GM21529 (cell line): ENCODE measurements around the gene CCDC102A.
A peak's percentile ranks its signal among the peaks of the same experiment; 100 is the strongest.

Experiments
- ATAC-seq: cut with Tn5 transposase; IDR thresholded peaks from one replicate; pipeline ENCODE4 v1.9.1; 2021; ENCODE audit not compliant: unreplicated experiment

CCDC102A gene

DNA sequence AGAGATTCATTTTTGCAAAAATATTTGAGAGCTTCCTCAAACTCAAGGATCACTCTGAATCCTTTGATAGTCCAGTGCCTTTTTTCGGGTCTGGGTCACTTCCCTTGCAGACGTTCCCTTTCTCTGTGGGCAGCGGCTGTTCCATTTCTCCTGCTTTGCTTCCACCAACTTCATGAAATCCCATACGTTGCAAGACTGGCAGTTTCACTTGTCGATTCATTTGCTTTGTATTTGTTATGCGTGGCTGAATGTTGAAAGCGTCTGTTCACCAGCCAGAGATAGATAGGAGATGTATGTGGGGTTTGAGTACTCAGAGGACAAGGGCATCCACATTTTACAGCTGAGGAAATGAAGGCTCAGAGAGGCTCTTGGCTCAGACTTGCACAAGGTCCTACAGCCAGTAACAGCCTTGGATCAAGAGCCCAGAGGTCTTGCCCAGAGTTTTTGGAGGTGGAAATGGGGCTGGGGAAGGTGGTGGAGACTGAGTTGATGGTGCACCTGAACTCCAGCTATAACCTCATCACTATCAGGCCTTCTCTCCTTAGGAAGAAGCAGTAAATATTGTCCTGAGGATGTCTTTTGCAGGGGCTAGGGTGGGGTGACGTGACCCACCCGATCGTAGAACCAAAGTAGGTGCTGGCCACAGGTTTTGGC, 1.3 kb upstream of the CCDC102A start:
- ATAC-seq = no peak

DNA sequence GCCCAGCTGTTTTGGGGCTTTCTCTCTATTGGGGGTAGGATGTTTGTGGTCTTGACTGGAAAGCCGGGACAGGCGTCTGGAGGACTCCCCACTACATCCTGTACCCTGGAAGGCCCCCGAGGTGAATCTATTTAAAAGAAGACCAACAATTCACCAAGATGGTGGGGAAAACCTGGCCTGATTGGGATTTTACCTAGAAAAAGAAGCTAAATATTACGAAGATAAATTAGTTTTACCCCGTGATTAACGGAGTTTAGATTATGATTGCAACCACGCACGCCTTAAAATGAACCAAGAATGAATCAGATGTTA, 779 bp upstream of the CCDC102A start:
- ATAC-seq = no peak

DNA sequence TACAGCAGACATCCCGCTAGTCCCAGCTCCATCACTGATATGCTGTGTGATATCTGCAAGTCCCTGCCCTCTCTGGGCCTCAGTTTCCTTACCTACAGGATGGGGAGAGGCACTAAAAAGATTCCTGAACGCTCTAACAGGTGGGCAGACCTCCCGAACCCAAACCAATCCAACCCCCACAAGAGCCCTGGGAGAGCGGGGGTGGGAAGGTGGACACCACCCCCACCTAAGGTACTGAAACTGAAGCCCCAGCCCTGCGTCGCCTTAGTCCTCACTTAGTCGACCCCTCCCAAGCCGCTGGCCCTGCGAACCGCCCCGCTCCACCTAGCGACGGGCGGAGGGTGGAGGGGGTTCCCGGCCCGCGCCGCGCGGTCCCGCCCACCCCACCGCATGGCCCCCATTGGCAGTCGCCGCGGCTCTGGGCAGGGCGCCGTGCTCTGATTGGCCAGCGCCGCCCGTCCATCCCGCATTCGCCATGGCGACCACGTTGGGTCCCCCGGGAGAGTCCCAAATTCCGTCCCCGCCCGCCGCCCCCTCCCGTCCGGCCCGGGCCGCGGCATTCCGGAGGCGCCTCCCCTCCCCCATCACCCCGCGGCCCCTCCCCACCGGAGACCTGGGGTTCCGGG, 578 bp downstream of the CCDC102A start:
- peak; percentile 60 for ATAC-seq

GRCh38 chr16:57534881-57535658, 1.3 kb downstream of the CCDC102A start:
- ATAC-seq = no peak

DNA sequence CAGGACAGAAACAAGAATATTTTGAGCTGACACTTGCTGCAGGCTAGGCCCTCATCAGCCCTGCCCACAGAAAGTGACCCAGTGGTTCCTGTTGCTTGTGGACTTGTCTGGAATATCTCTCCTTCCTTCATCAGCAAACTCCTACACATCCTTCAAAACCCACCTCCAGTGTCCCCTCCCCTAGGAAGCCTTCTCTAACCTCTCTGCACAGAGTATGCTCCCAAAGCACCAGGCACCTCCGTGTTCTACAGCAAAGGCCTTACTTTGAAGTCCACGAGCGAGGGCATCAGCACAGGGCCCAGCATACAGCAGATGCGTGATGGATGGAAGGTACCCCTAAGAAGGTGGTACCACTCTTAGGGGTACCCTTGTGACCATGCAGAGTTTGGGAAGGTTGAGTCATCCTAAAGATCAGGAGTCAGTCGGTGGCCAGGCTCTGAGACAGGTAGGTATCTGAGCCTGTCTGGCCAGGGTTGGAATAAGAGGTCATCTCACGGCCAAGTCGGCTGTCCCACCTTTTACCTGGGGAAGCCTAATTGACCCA, 2.0 kb downstream of the CCDC102A start:
- ATAC-seq = no peak

DNA sequence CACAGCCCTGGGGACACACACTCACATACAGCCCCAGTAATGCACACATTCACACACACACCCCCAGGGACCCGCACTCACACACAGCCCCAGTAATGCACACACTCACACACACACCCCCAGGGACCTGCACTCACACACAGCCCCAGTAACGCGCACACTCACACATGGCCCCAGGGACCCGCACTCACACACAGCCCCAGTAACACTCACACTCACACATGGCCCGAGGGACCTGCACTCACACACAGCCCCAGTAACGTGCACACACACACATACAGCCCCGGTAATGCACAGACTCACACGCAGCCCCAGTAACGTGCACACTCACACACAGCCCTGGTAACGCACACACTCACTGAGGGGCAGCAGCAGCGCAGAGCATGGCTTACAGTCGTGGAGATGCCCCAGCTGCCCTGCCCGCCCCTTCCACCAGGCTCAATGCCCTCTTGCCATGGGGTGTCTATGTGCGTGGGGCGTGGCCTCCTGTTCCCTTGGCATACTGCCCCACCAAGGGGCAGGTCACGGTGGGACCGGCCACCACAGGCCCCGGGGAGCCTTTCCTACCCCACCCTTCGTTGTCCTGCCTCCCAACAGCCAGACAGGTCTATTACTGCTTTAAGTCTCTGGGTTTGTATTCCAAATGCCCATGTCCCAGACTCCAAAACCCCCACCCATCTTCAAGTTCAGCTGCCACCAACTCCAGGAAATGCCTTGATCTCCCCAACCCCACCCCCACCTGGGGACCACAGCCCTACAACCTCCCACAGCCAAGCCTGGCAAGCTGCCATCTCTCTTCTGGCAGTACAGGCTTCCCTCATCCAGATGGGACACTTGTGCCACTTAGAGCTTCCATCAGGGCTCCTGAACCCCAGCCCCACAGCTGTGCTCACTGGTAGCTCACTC, 2.7 kb downstream of the CCDC102A start:
- no peak for ATAC-seq

DNA sequence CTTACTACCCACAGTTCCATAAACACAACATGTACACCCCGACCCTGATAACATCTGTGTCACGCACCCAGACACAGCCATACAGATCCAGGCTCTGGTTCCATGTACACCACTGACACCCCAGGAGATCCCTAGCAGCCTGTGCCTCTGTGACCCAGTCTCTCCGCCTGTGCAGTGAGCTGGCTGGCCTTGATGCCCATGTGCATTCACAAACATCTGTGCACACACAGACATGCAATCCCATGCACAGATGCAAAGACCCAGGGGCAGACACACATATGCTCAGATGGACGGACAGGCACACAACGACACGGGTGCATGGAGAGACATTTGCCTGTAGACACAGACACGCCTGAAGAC, 4.1 kb downstream of the CCDC102A start:
- ATAC-seq = no peak

DNA sequence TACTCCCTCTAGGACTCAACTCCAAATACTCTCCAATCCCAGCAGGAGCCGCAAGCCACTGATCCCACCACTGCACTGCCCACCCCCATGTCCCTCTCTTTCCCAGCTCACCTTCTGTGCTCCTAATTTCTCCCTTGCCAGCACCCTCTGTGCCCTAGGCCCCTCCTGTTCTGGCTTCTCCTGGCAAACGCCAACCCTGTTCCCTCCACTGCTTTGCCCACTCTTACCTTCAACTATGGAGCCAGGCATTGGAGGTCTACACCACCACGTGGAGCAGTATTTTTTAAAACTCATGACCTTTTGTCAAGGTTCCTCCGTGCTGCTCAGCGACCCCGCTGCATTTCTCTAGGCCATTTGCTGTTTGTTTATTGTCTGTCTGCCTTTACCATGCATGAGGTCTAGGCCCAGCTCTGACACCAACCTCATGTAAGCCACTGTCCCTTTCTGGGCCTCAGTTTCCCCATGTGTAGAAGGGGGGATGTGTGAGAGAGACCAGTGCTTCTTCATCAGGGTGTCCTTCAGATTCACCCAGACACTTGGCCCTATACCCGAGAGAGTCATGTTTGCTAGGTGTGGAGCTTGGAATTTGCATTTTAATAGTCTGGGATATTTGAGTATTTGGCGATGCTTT, 4.6 kb downstream of the CCDC102A start:
- ATAC-seq = no peak

- ATAC-seq = no peak
Measured at GRCh38 chr16:57531253-57531575, 5.2 kb downstream of the CCDC102A start.

DNA sequence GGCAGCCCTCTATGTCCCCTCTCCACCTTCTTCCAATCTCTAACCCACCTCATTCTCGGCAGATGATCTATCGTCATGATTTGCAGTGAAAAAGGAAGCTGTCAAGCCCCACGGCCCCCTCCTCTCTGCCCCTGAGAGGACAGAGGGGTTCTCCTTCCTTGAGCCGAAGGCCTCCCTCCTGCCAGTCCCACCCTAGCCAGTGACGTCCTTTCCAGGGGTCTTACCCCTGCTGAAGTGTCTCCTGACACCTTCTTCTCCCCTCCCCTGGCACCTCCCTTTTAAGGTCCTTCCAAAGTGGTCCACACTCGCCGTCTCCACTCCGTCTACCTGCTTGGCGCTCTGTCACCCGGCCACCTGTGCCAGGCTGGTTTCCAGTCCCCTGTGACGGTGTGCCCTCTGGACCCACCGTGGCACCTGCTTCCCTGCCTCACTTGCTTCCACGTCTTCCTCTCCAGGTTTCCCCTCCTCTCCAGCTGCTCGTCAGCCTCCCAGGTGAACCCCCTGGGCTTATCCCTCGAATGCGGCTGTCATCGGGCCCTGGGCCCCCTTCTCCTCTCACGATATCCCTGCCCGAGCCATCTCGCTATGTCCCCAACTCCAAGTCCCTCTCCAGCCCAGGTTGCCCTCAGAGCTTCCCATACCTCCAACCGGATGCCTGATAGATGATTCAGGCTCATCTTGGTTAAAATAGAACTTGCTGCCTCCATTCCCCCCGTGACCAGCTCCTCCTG, 5.7 kb downstream of the CCDC102A start:
- ATAC-seq = no peak

DNA sequence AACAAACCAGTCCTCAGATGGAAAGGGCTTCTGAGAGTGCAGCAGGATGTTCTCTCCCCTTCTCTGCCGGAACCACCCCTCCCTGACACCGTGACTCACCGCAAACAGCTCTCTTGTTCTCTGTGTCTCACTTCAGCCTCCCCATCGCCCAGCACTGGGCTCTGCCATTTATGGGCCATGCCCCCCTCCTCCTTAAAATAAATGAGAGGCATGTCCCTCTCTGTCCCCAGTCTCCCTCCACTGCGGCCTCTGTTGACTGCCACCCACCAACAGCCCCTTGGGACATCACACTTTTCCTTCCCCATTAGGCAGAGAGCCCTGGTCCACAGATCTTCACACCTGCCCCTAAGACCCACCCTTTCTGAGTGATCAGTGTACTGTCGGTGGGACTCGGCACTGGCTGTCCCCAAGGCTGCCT, 6.3 kb downstream of the CCDC102A start:
- peak; percentile 87 for ATAC-seq

DNA sequence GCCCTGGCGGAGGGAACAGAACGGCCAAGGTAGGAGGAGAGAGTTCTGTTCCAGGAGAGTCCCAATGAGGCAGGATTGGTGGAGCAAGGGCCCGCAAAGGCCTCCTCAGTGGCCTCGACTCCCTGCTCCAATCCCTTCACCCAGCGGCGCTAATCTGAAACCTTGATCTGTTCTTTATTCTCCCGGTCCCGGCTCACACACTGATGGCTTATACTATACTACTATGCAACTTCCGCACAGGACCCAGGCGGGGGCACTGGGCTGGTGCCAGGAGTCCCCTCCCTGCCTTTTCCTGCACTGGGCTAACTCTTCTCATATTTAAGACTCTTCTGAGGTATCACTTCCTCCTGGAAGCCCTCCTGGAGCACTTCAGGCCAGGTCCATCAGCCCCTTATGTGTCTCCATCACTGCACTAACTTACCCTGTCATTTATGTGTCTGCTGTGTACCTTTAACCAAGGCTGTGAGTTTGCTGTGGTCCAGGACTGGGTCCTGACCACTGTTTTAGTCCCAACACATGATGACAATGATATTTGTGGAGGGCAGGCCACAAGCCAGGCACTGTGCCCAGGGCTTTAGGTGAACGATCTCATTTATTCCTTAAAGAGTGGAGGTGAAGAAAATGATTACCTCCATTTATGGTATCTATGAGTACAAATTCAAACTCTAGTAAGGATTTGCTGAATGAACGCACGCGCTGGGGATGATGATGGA, 6.8 kb downstream of the CCDC102A start:
- ATAC-seq = no peak

DNA sequence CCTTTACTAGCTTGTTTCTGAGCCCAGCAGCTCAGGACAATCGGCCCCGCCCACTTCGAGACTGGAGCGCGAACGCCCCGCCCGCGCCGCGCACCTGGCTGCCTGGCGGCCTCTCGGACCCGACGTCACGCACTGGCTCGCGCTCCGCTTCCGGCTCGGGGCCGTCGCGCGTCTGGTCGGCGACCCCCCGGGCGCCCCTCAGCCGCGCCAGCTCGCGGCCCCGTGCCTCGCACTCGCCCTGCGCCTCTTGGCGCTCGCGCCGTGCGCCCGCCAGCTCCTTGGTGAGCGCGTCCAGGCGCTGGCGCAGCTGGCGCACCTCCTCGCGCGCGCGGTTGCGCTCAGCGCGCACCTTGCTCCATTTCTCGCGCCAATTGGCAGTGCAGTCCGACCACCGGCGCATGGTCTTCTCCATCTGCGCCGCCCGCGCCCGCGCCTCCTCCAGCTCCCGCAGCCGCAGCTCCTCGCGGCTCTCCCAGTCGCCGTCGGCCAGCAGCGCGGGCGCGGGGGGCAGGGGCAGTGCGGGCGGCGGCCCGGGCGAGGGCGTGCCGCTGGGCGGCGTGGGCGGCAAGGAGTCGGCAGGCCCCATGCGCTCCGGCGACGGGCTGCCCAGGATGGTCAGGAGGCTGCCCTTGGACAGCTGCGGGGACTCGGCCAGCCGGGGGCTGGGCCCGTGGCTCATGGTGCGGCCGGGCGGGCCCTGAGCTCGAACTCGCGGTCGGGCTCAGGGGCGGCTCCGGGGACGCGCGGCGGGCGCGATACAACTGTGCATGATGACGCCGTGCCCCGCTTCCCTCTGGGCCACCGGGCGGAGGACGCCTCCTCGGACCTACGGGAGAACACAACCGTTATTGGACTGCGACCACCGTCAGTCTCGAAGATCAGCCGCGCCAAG, 7.6 kb downstream of the CCDC102A start:
- ATAC-seq = no peak

DNA sequence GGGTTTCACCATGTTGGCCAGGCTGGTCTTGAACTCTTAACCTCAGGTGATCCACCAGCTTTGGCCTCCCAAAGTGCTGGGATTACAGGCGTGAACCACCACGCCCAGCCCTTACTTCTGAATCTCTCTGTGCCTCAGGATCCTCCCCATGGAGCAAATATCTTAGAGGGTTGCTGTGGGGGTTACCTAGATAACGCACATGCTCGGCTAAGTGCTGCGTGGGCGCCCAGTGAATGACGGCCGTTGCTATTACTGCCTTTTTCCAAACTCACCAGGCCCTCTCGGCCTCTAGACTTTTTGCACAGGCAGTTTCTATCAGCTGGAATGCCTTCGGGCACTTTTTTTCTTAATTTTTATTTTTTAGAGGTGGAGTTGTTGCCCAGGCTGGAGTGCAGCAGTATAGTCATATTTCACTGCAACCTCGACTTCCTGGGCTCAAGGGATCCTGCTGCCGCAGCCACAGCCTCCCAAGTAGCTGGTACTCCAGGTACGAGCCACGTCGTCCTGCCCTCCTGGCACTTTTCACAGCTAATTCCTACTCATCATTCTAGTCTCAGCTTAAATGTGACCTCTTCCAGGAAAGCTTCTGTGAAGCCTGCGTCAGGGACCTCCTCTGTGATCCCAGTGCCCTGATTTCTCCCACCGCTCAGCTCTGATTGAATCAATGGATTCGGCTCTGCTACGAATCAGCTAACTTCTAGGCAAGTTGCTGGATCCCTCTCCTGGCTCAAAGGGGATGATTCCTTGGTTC, 8.6 kb downstream of the CCDC102A start:
- no peak for ATAC-seq

GRCh38 chr16:57527027-57527426, 9.3 kb downstream of the CCDC102A start:
- ATAC-seq = no peak

GRCh38 chr16:57526498-57526897, 9.9 kb downstream of the CCDC102A start:
- no peak for ATAC-seq

DNA sequence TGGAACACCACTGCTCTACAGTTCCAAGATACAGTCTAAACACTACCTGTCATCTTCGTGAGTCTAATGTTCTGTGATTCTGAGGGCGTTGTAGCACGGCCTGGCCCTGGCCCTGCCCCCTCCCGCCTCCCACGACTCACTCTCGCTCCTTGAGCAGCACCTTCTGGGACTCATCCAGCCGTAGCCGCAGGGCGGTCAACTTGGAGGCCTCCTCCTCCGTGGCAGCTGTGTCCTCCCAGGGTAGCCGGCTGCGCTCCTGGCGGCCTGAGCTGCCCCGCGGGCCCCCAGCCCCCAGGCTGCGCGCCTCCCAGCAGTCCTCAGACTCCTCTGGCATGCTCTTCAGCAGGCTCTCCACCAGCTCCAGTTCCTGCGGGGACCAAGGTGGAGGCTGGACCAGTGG, 10.6 kb downstream of the CCDC102A start:
- ATAC-seq = no peak

GRCh38 chr16:57522960-57523359, 13.4 kb downstream of the CCDC102A start:
- no peak for ATAC-seq
